HCT116 (cell line): ENCODE measurements around the gene STK31. TPM values are rescaled to one million over a fixed set of nuclear protein-coding genes. Genes with fewer than 3 reads are reported as not detected.

ENCODE experiments used
- ATAC-seq: fragments of 200-7000 bp; cut with Tn5 transposase; 2 replicates; pipeline ENCODE4 v1.9.1; 2020; ENCODE audit warnings: mild to moderate bottlenecking, moderate library complexity
- BruUV-seq: library from RNA; stranded (reverse); fragments of 400-500 nt; replicated peaks from 2 replicates; lab custom pipeline; 2021; lab: Mats Ljungman, UMichigan
- CTCF ChIA-PET: fragments of 300-600 bp; sonication (Branson Sonifier 250); formaldehyde crosslinking; loops from one replicate; lab custom pipeline; 2021; ENCODE audit warnings: antibody characterized with exemption; lab: Charles Lee
- POLR2A ChIA-PET: fragments of 300-600, 350-600 bp; sonication (Branson Sonifier 250); formaldehyde crosslinking; loops from one replicate; lab custom pipeline; 2021; ENCODE audit warnings: antibody characterized with exemption; lab: Charles Lee
- RAD21 ChIA-PET, 2 experiments: fragments of 300-600 bp; sonication (Branson Sonifier 250); formaldehyde crosslinking; loops; one replicate each; lab custom pipeline; 2023; ENCODE audit warnings: low total read pairs in 2 of 2; ENCODE audit not compliant: uncharacterized antibody in 2 of 2, unreplicated experiment in 2 of 2, low non-redundant PET in 1 of 2; lab: Charles Lee
- DNase-seq: peaks from one replicate; pipeline ENCODE4 v3.0.0-alpha.2; 2010; ENCODE audit warnings: low read depth, low spot score
- H2AFZ ChIP-seq: fragments of 200-600 bp; shearing (Covaris generic), sonication (generic); 2 replicates; pipeline ENCODE4 v1.6.1; 2017; ENCODE audit warnings: low read depth, mixed run types, mixed read lengths, antibody characterized with exemption, low read length; ENCODE audit not compliant: poor library complexity, severe bottlenecking
- H3K27ac ChIP-seq: 2 replicates; pipeline ENCODE4 v1.5.1; 2012; ENCODE audit warnings: low read depth, low read length
- H3K27me3 ChIP-seq: fragments of 200-600 bp; sonication (generic); 2 replicates; pipeline ENCODE4 v1.6.1; 2016; ENCODE audit warnings: mixed run types, low read length, mixed read lengths; ENCODE audit not compliant: insufficient read depth
- H3K36me3 ChIP-seq, 2 experiments: fragments of 200-500 bp in 1 of 2; fragments of 200-600 bp in 1 of 2; sonication (Bioruptor generic) in 1 of 2; sonication (generic) in 1 of 2; 2 replicates each; pipeline versions ENCODE4 v1.5.1 to v1.6.1; 2014 to 2016; ENCODE audit warnings: low read length in 2 of 2, inconsistent platforms in 1 of 2, mixed read lengths in 1 of 2, mixed run types in 1 of 2; ENCODE audit not compliant: insufficient read depth in 2 of 2, control insufficient read depth in 1 of 2
- H3K4me1 ChIP-seq, 2 experiments: fragments of 200-600 bp in 1 of 2; sonication (generic) in 1 of 2; 2 replicates each; pipeline versions ENCODE4 v1.5.1 to v1.6.1; 2012 to 2017; ENCODE audit warnings: low read length in 2 of 2, inconsistent platforms in 1 of 2, mild to moderate bottlenecking in 1 of 2, mixed read lengths in 1 of 2, mixed run types in 1 of 2, moderate library complexity in 1 of 2; ENCODE audit not compliant: insufficient read depth in 2 of 2, control insufficient read depth in 1 of 2
- H3K4me2 ChIP-seq: fragments of 200-600 bp; sonication (generic); 2 replicates; pipeline ENCODE4 v1.6.1; 2017; ENCODE audit warnings: mixed run types, low read length, mixed read lengths
- H3K4me3 ChIP-seq, 2 experiments: fragments of 200-600 bp in 1 of 2; sonication (generic) in 1 of 2; replicated peaks in 1 of 2; 2 replicates each; pipeline ENCODE4 v1.5.1; 2011 to 2016; ENCODE audit warnings: low read length in 2 of 2, control low read depth in 1 of 2, low read depth in 1 of 2, mild to moderate bottlenecking in 1 of 2, mixed read lengths in 1 of 2, mixed run types in 1 of 2
- H3K79me2 ChIP-seq: fragments of 200-600 bp; sonication (generic); 2 replicates; pipeline ENCODE4 v1.6.1; 2017; ENCODE audit warnings: mild to moderate bottlenecking, mixed run types, low read length, moderate library complexity, mixed read lengths; ENCODE audit not compliant: insufficient read depth
- H3K9ac ChIP-seq: fragments of 200-600 bp; sonication (generic); 2 replicates; pipeline ENCODE4 v1.6.1; 2016; ENCODE audit warnings: low read length, mixed read lengths
- H3K9me2 ChIP-seq: fragments of 200-600 bp; sonication (generic), shearing (Covaris generic); 2 replicates; pipeline ENCODE4 v1.6.1; 2017; ENCODE audit warnings: mixed run types, mild to moderate bottlenecking, moderate library complexity; ENCODE audit not compliant: insufficient read depth
- H3K9me3 ChIP-seq, 2 experiments: fragments of 200-500 bp in 1 of 2; fragments of 200-600 bp in 1 of 2; sonication (Bioruptor generic) in 1 of 2; sonication (generic) in 1 of 2; 2 replicates each; pipeline ENCODE4 v1.6.1; 2014 to 2017; ENCODE audit warnings: low read length in 2 of 2, mixed read lengths in 2 of 2, inconsistent platforms in 1 of 2, low read depth in 1 of 2, mild to moderate bottlenecking in 1 of 2, mixed run types in 1 of 2, moderate library complexity in 1 of 2; ENCODE audit not compliant: control insufficient read depth in 1 of 2, insufficient read depth in 1 of 2
- H4K20me1 ChIP-seq: fragments of 200-600 bp; sonication (generic), shearing (Covaris generic); 2 replicates; pipeline ENCODE4 v1.6.1; 2017; ENCODE audit warnings: mixed run types, mild to moderate bottlenecking, moderate library complexity; ENCODE audit not compliant: insufficient read depth
- ATF3 ChIP-seq: IDR thresholded peaks from 2 replicates; pipeline ENCODE4 v1.6.1; 2012
- CBX3 ChIP-seq: IDR thresholded peaks from 2 replicates; pipeline ENCODE4 v1.6.1; 2012; ENCODE audit warnings: low read depth
- CEBPB ChIP-seq: IDR thresholded peaks from 2 replicates; pipeline ENCODE4 v1.6.1; 2012; ENCODE audit warnings: low read depth
- CTCF ChIP-seq, 3 experiments: fragments of 200-600 bp in 1 of 3; sonication (generic) in 1 of 3; IDR thresholded peaks in 2 of 3; conservative IDR thresholded peaks in 1 of 3; 2 replicates each; pipeline ENCODE4 v1.5.1; 2012 to 2017; ENCODE audit warnings: low read depth in 2 of 3, low read length in 2 of 3, antibody characterized with exemption in 1 of 3, borderline replicate concordance in 1 of 3, control low read depth in 1 of 3, mild to moderate bottlenecking in 1 of 3, mixed read lengths in 1 of 3, mixed run types in 1 of 3, moderate library complexity in 1 of 3; ENCODE audit not compliant: insufficient read depth in 1 of 3
- EGR1 ChIP-seq: IDR thresholded peaks from 2 replicates; pipeline ENCODE4 v1.6.1; 2012; ENCODE audit warnings: low read depth
- ELF1 ChIP-seq: IDR thresholded peaks from 2 replicates; pipeline ENCODE4 v1.6.1; 2012; ENCODE audit warnings: low read depth, borderline replicate concordance
- EZH2 ChIP-seq: fragments of 200-600 bp; sonication (generic); IDR thresholded peaks from 2 replicates; pipeline ENCODE4 v1.6.1; 2017; ENCODE audit warnings: antibody characterized with exemption, mixed run types
- FOSL1 ChIP-seq: IDR thresholded peaks from 2 replicates; pipeline ENCODE4 v1.6.1; 2012; ENCODE audit warnings: low read depth
- JUND ChIP-seq: IDR thresholded peaks from 2 replicates; pipeline ENCODE4 v1.6.1; 2012
- MAX ChIP-seq: IDR thresholded peaks from 2 replicates; pipeline ENCODE4 v1.6.1; 2012
- POLR2A ChIP-seq: IDR thresholded peaks from 2 replicates; pipeline ENCODE4 v1.7.0; 2011; ENCODE audit warnings: borderline replicate concordance; ENCODE audit not compliant: insufficient read depth, insufficient read length; ENCODE audit errors: extremely low read depth
- POLR2AphosphoS5 ChIP-seq: IDR thresholded peaks from 2 replicates; pipeline ENCODE4 v1.6.1; 2011; ENCODE audit warnings: mild to moderate bottlenecking, low read depth, low read length, moderate library complexity
- RAD21 ChIP-seq: IDR thresholded peaks from 2 replicates; pipeline ENCODE4 v1.6.1; 2012; ENCODE audit warnings: low read depth, mild to moderate bottlenecking
- REST ChIP-seq: IDR thresholded peaks from 2 replicates; pipeline ENCODE4 v1.6.1; 2012; ENCODE audit warnings: low read depth
- SP1 ChIP-seq: IDR thresholded peaks from 2 replicates; pipeline ENCODE4 v1.6.1; 2012; ENCODE audit warnings: low read depth
- SRF ChIP-seq: IDR thresholded peaks from 2 replicates; pipeline ENCODE4 v1.6.1; 2012; ENCODE audit warnings: low read depth
- TCF7L2 ChIP-seq: IDR thresholded peaks from 2 replicates; pipeline ENCODE4 v1.7.0; 2011; ENCODE audit warnings: borderline replicate concordance, inconsistent platforms; ENCODE audit not compliant: insufficient read depth, insufficient read length; ENCODE audit errors: extremely low read depth
- ZBTB33 ChIP-seq: IDR thresholded peaks from 2 replicates; pipeline ENCODE4 v1.6.1; 2011; ENCODE audit warnings: mild to moderate bottlenecking, low read length, moderate library complexity; ENCODE audit not compliant: insufficient replicate concordance; ENCODE audit errors: extremely low read depth
- ZFX ChIP-seq: fragments of 450-650 bp; IDR thresholded peaks from 2 replicates; pipeline ENCODE4 v1.6.1; 2017
- intact Hi-C: fragments of 100-400 bp; cut with micrococcal nuclease; formaldehyde crosslinking; loops from 2 replicates; pipeline ENCODE4 v1.10.0; 2022
- total RNA-seq: library from RNA; stranded (reverse); gene quantifications from one replicate; pipeline ENCODE4 v1.2.1, GENCODE V29; 2021; ENCODE audit not compliant: unreplicated experiment

The STK31 gene
- total RNA-seq, 1 experiment from 2014 or later: not detected

- no peaks in the 10 kb centered on the region for H3K27me3 ChIP-seq
- H3K4me3 ChIP-seq: no peak overlapping the region
- ATAC-seq (no peak), DNase-seq (no peak)
- no peaks in the 10 kb centered on the region for H3K79me2 ChIP-seq
- CTCF ChIA-PET: no interaction called here
- H3K36me3 ChIP-seq: no peaks in the 10 kb centered on the region
- no peak overlapping the region for H3K4me2 ChIP-seq
- H3K9me3 ChIP-seq: no peaks in the 10 kb centered on the region; a peak in 1 of 4 replicates
- no peak overlapping the region for H3K9ac ChIP-seq
- H3K4me1 ChIP-seq: peaks cover 0 to 6% of the 10 kb centered on the region in 2 experiments; a peak in 1 of 4 replicates
- H2AFZ ChIP-seq: no peak overlapping the region
- POLR2A ChIA-PET: no interaction called here
- TF ChIP-seq CEBPB: no peak
- TF ChIP-seq ELF1: no peak
- no peak for TF ChIP-seq EZH2
- no peak for TF ChIP-seq CBX3
- no peak for TF ChIP-seq POLR2AphosphoS5
- no peak for TF ChIP-seq TCF7L2
- TF ChIP-seq REST: no peak
- no peak for TF ChIP-seq ZFX
- TF ChIP-seq ATF3: no peak
- TF ChIP-seq MAX: no peak
- no peak for TF ChIP-seq FOSL1
- TF ChIP-seq EGR1: no peak
- TF ChIP-seq JUND: no peak
- TF ChIP-seq SP1: no peak
- TF ChIP-seq POLR2A: no peak
- no peak for TF ChIP-seq ZBTB33
- TF ChIP-seq SRF: no peak
- no peak for TF ChIP-seq RAD21
- TF ChIP-seq CTCF (IDR thresholded peaks at IDR 0.05 in 2 of 3, conservative IDR thresholded peaks at IDR 0.05 in 1 of 3; ENCODE audit: borderline replicate concordance in 1 of 3, insufficient read depth in 1 of 3, low read depth in 2 of 3, low read length in 2 of 3): no peak
- no peaks in the 10 kb centered on the region; the same call in 1 of the 2 replicates for H3K9me2 ChIP-seq
- RAD21 ChIA-PET: no interaction called here
- no TSS peak for BruUV-seq
- intact Hi-C loops: no loop called here
- no peaks in the 10 kb centered on the region for H4K20me1 ChIP-seq
- H3K27ac ChIP-seq: no peak overlapping the region
These were observed 48.6 kb upstream of the STK31 start for GRCh38 chr7:23661385-23661784.
